ENCODE results near the gene CACNA1S. TPM values are rescaled to one million over a fixed set of nuclear protein-coding genes. Genes with fewer than 3 reads are reported as not detected.

Gene CACNA1S
- total and polyA plus RNA-seq, 8 donors = under 0.01 TPM; not detected in 7

DNA sequence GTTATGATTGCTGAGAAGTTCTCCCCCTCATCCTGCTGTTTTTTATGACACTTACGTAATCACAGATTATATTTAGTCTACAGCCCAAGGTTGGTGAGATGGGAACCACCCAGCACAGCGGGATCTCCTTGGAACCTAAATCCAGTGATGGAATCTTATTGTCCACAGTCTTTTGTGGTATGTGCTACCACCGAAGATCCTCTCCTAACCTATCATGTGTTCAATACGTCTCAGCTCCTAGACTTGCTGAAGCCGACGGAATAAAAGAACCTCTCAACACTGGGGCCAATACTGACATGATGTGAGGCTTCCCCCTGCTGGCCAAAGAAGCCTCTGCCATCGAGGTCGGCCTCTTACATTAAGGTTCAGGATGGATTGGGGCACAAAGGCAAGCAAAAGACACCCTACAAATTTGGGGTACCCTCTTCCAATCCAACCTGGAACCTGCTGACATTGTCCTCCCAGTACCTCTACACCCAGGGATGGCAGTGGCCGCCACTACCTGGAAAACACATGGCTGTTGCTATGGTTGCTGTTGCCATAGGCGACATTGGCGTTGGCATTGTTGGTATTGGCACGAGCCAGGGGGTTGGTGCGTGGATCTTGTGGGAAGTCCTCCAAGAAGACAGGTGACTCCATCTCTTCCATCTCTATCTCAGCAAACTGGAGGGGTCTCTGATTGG lies 69.3 kb downstream of the CACNA1S start:
- ATAC-seq (peak; percentile 75 to 95 (median 90)), FAIRE-seq (no peak)

DNA sequence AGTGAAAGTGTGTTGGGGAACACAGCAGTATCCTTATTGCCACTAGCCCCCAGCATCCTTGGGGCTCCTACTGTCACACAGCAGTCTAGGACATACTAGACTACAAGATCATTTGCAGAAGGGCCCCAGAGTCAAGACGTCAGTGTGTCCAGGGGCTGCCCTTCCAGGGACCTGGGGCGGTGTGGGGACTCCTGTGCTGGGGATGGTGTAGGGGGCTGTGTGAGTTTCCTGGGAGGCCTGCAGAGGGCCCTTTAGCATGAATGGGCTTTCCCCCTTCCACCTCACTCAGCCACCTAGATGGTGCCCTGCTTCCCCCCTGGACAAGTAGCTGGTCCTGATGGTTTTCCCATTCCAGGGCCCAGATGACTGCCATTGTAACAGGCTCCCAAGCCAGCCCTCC lies 71.2 kb downstream of the CACNA1S start:
- ATAC-seq (no peak), DNase-seq (no peak), FAIRE-seq (no peak)
- H3K4me1 ChIP-seq = no peaks in the 10 kb centered on the region
- H3K27me3 ChIP-seq = peaks cover 0 to 5% (median 0%) of the 10 kb centered on the region in 4 donors
- WGBS, 2 donors = 85 to 87% methylated on average over 2 of the region's 2 CpGs
- no peaks in the 10 kb centered on the region for H3K9me3 ChIP-seq
- TF ChIP-seq, protein P1, sequence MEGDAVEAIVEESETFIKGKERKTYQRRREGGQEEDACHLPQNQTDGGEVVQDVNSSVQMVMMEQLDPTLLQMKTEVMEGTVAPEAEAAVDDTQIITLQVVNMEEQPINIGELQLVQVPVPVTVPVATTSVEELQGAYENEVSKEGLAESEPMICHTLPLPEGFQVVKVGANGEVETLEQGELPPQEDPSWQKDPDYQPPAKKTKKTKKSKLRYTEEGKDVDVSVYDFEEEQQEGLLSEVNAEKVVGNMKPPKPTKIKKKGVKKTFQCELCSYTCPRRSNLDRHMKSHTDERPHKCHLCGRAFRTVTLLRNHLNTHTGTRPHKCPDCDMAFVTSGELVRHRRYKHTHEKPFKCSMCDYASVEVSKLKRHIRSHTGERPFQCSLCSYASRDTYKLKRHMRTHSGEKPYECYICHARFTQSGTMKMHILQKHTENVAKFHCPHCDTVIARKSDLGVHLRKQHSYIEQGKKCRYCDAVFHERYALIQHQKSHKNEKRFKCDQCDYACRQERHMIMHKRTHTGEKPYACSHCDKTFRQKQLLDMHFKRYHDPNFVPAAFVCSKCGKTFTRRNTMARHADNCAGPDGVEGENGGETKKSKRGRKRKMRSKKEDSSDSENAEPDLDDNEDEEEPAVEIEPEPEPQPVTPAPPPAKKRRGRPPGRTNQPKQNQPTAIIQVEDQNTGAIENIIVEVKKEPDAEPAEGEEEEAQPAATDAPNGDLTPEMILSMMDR (IDR thresholded peaks at IDR 0.05) = no peak
- no peak overlapping the region for H3K27ac ChIP-seq
- no peak overlapping the region for H3K4me3 ChIP-seq
- H3K36me3 ChIP-seq = no peaks in the 10 kb centered on the region
- intact Hi-C loops (cut with DNase I) = loop anchor here in 2 of 3 donors (5.0 to 10.0 kb wide), 2 partner anchors 69 to 146 kb away; partner anchors contain the start of gene INAVA (in 1 of the 2)

More for the DNA sequence above, 69.3 kb downstream of the CACNA1S start:
- Histone ChIP-seq H3K4me1 (no peaks in the 10 kb centered on the region), H3K36me3 (no peaks in the 10 kb centered on the region), H3K27me3 (no peaks in the 10 kb centered on the region), H3K27ac (no peak overlapping the region), H3K4me3 (no peak overlapping the region), H3K9me3 (no peaks in the 10 kb centered on the region)
- 18% methylated on average over 13 of the region's 13 CpGs for WGBS, 2 donors
- DNase-seq = peak in 4 of 6 donors; percentile 47 to 76 (median 74)
- TF ChIP-seq, protein P1 (IDR thresholded peaks at IDR 0.05) = peak; percentile 53 to 79 (median 74)
- intact Hi-C loops (cut with DNase I) = loop anchor here in 2 of 3 donors (2.0 to 10.0 kb wide), 3 partner anchors 70 to 148 kb away; partner anchors contain the start of gene INAVA (in 1 of the 2)

DNA sequence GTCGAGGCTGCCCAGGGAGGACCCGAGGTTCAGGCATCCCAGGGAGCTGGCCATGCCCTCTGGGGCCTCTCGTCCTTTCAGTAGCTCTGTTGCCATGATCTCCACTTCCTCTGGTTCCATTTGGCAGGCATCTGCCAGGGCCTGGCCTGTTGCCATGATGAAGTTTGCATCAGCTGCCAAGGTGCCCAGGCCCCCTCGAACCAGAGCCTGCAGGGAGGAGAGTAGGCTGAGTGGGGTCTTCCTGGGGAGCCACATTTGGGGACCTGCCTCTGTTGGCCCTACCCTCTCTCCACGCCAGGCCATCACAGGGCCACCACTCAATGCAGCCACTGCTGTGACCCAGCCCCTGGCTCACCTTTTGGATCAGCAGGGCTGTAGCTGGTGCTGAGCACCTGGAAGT lies 72.3 kb downstream of the CACNA1S start:
- DNase-seq = peak in 1 of 6 donors; percentile 48
- TF ChIP-seq, protein P1 (IDR thresholded peaks at IDR 0.05) = no peak
- intact Hi-C loops (cut with DNase I) = loop anchor here in 2 of 3 donors (5.0 to 10.0 kb wide), 2 partner anchors 68 to 145 kb away; partner anchors contain the start of gene INAVA (in 1 of the 2)
- H3K9me3 ChIP-seq = no peaks in the 10 kb centered on the region
- H3K36me3 ChIP-seq = no peaks in the 10 kb centered on the region
- no peak overlapping the region for H3K4me3 ChIP-seq
- no peak for ATAC-seq
- 65% methylated on average over 5 of the region's 5 CpGs for WGBS, 2 donors
- no peaks in the 10 kb centered on the region for H3K4me1 ChIP-seq
- no peak overlapping the region for H3K27ac ChIP-seq
- FAIRE-seq = no peak
- H3K27me3 ChIP-seq = peaks cover 0 to 5% (median 0%) of the 10 kb centered on the region in 4 donors

DNA sequence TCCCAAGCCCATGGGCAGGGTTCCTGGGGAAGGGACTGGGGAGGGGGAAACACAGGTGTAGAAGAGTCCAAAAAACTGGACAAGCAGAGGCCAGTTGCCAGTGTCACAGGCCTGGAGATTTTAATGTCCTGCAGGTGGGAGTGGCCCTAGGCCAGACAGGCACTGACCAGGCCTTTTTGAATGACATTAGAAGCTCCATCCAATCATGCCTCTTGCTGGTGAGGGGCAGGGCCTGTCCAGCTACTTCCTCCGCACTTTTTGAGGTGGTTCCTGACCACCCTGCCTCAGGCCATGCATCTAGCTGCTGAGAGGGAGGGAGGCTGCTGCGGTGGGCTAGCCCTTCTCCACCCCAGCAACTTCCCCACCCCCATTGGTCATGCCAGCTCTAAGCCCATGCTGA lies 72.8 kb downstream of the CACNA1S start:
- no peak for DNase-seq
- TF ChIP-seq, protein P1 (IDR thresholded peaks at IDR 0.05) = no peak
- H3K27ac ChIP-seq = no peak overlapping the region
- ATAC-seq = no peak
- peaks cover 0 to 5% (median 0%) of the 10 kb centered on the region in 4 donors for H3K27me3 ChIP-seq
- no peak overlapping the region for H3K4me3 ChIP-seq
- 76 to 77% methylated on average over 2 of the region's 2 CpGs for WGBS, 2 donors
- no peaks in the 10 kb centered on the region for H3K9me3 ChIP-seq
- FAIRE-seq = no peak
- no peaks in the 10 kb centered on the region for H3K36me3 ChIP-seq
- intact Hi-C loops (cut with DNase I) = no loop called here
- H3K4me1 ChIP-seq = no peaks in the 10 kb centered on the region

Data from pancreas (tissue), 10 donors.